Colonic mucosa (tissue), 4 donors: ENCODE results near the gene NALCN. TPM values are rescaled to one million over a fixed set of nuclear protein-coding genes. Genes with fewer than 3 reads are reported as not detected.

Experiments
- DNase-seq: peaks from one replicate; pipeline ENCODE4 v3.0.0-alpha.2; 2020
- H3K27ac ChIP-seq: fragments of 200-600 bp; one replicate; pipeline ENCODE4 v1.8.0; 2021
- H3K27me3 ChIP-seq: fragments of 200-600 bp; one replicate; pipeline ENCODE4 v1.8.0; 2021
- H3K36me3 ChIP-seq: fragments of 200-600 bp; one replicate; pipeline ENCODE4 v1.8.0; 2021
- H3K4me1 ChIP-seq: fragments of 200-600 bp; one replicate; pipeline ENCODE4 v1.8.0; 2021; ENCODE audit warnings: mild to moderate bottlenecking
- H3K4me3 ChIP-seq: fragments of 200-600 bp; one replicate; pipeline ENCODE4 v1.8.0; 2021
- H3K9ac ChIP-seq, 2 donors: one replicate each; pipeline ENCODE4 v1.7.0; 2013; ENCODE audit warnings: control low read depth in 2 of 2, low read depth in 2 of 2, low read length in 2 of 2
- H3K9me3 ChIP-seq: fragments of 200-600 bp; one replicate; pipeline ENCODE4 v1.8.0; 2021
- CTCF ChIP-seq: fragments of 200-600 bp; IDR thresholded peaks from one replicate; pipeline ENCODE4 v1.8.0; 2022; ENCODE audit warnings: antibody characterized with exemption, mild to moderate bottlenecking
- intact Hi-C: fragments of 100-400 bp; cut with DNase I; formaldehyde crosslinking; loops from one replicate; pipeline ENCODE4 v1.14.1; 2022
- total RNA-seq, 2 donors: library from RNA; stranded (reverse); fragmentation: NEBNext Ultra II Directional in 1 of 2; extraction: Animal tissue kit (Norgen Biotek cat#: 25700) in 1 of 2; gene quantifications; one replicate each; pipeline ENCODE4 v1.2.1, GENCODE V29; 2021
- donor health status: healthy.
- donor health status: DM: no; HTN: no; CAD: no.
- donor health status: DM: no; HTN: no; CAD: no.

NALCN gene
- total RNA-seq, 2 donors from 2014 or later: 0.22 to 0.27 TPM

GRCh38 chr13:101424381-101425155 lies 8.3 kb upstream of the NALCN start:
- H3K4me1 ChIP-seq: no peaks in the 10 kb centered on the region
- no peak overlapping the region for H3K4me3 ChIP-seq
- no peak overlapping the region for H3K27ac ChIP-seq
- no peaks in the 10 kb centered on the region for H3K9me3 ChIP-seq
- no peaks in the 10 kb centered on the region for H3K36me3 ChIP-seq
- no peak overlapping the region for H3K9ac ChIP-seq
- intact Hi-C loops: no loop called here
- H3K27me3 ChIP-seq: no peaks in the 10 kb centered on the region
- no peak for DNase-seq
- no peak for TF ChIP-seq CTCF

- Histone ChIP-seq H3K36me3 (no peaks in the 10 kb centered on the region), H3K9ac (no peak overlapping the region), H3K4me3 (no peak overlapping the region), H3K9me3 (no peaks in the 10 kb centered on the region), H3K27ac (no peak overlapping the region), H3K27me3 (no peaks in the 10 kb centered on the region), H3K4me1 (no peaks in the 10 kb centered on the region)
- no peak for TF ChIP-seq CTCF
- intact Hi-C loops: no loop called here
- no peak for DNase-seq
Observed at GRCh38 chr13:101423872-101424271, 7.6 kb upstream of the NALCN start.

- H3K4me3 ChIP-seq: no peak overlapping the region
- peaks cover 23% of the 10 kb centered on the region for H3K27me3 ChIP-seq
- TF ChIP-seq CTCF: no peak
- H3K27ac ChIP-seq: no peak overlapping the region
- H3K9me3 ChIP-seq: no peaks in the 10 kb centered on the region
- no peaks in the 10 kb centered on the region for H3K36me3 ChIP-seq
- no peaks in the 10 kb centered on the region for H3K4me1 ChIP-seq
- intact Hi-C loops: no loop called here
- no peak overlapping the region for H3K9ac ChIP-seq
- DNase-seq: no peak
Observed at GRCh38 chr13:101417501-101417900, 1.2 kb upstream of the NALCN start.

- intact Hi-C loops: no loop called here
- Histone ChIP-seq H3K9ac (no peak overlapping the region), H3K4me1 (no peaks in the 10 kb centered on the region), H3K4me3 (no peak overlapping the region), H3K36me3 (no peaks in the 10 kb centered on the region), H3K27ac (no peak overlapping the region), H3K9me3 (no peaks in the 10 kb centered on the region), H3K27me3 (peaks cover 23% of the 10 kb centered on the region)
- no peak for DNase-seq
- no peak for TF ChIP-seq CTCF
Observed at GRCh38 chr13:101417043-101417406, 717 bp upstream of the NALCN start.

- TF ChIP-seq CTCF: no peak
- no peaks in the 10 kb centered on the region for H3K36me3 ChIP-seq
- peaks cover 23% of the 10 kb centered on the region for H3K27me3 ChIP-seq
- no peak overlapping the region for H3K27ac ChIP-seq
- no peak for DNase-seq
- no peak overlapping the region for H3K9ac ChIP-seq
- H3K9me3 ChIP-seq: no peaks in the 10 kb centered on the region
- intact Hi-C loops: no loop called here
- H3K4me3 ChIP-seq: no peak overlapping the region
- no peaks in the 10 kb centered on the region for H3K4me1 ChIP-seq
Observed at GRCh38 chr13:101415358-101416174, 742 bp downstream of the NALCN start.
